H1 (cell line): ENCODE results near the gene HIP1. TPM values are rescaled to one million over a fixed set of nuclear protein-coding genes. Genes with fewer than 3 reads are reported as not detected.

Source experiments
- CBX8 ChIP-seq: fragments of 300-800, 300-1000 bp; sonication (generic); IDR thresholded peaks from 2 replicates; pipeline ENCODE4 v1.7.1; 2016; ENCODE audit warnings: low read depth, low read length, borderline replicate concordance
- CEBPB ChIP-seq: IDR thresholded peaks from 2 replicates; pipeline ENCODE4 v1.6.1; 2012; ENCODE audit warnings: low read depth, low read length
- CHD2 ChIP-seq: IDR thresholded peaks from 2 replicates; pipeline ENCODE4 v1.6.1; 2012; ENCODE audit warnings: low read length, improper control_type of control experiment
- CTCF ChIP-seq, 3 experiments: IDR thresholded peaks; 1 replicate in 2 of 3; 2 replicates in 1 of 3; pipeline versions ENCODE4 v1.5.1 to v1.6.1; 2011; ENCODE audit warnings: low read length in 3 of 3, mild to moderate bottlenecking in 3 of 3, inconsistent platforms in 2 of 3, low read depth in 1 of 3, moderate library complexity in 1 of 3; ENCODE audit not compliant: insufficient read depth in 1 of 3; ENCODE audit errors: control extremely low read depth in 1 of 3
- GABPA ChIP-seq: IDR thresholded peaks from 2 replicates; pipeline ENCODE4 v1.6.1; 2011; ENCODE audit warnings: mild to moderate bottlenecking, low read length, moderate library complexity, borderline replicate concordance; ENCODE audit not compliant: insufficient read depth
- GTF2F1 ChIP-seq: IDR thresholded peaks from 2 replicates; pipeline ENCODE4 v1.6.1; 2012; ENCODE audit warnings: low read depth, low read length, improper control_type of control experiment, borderline replicate concordance
- HDAC2 ChIP-seq, 2 experiments: fragments of 300-600 bp in 1 of 2; sonication (generic) in 1 of 2; IDR thresholded peaks; 2 replicates each; pipeline ENCODE4 v1.6.1; 2011 to 2012; ENCODE audit warnings: low read depth in 2 of 2, low read length in 2 of 2, mild to moderate bottlenecking in 2 of 2, moderate library complexity in 2 of 2, borderline replicate concordance in 1 of 2, inconsistent platforms in 1 of 2
- MAX ChIP-seq: IDR thresholded peaks from 2 replicates; pipeline ENCODE4 v1.6.1; 2012; ENCODE audit warnings: inconsistent platforms
- RAD21 ChIP-seq, 2 experiments: IDR thresholded peaks in 1 of 2; conservative IDR thresholded peaks in 1 of 2; 2 replicates each; pipeline ENCODE4 v1.6.1; 2011; ENCODE audit warnings: low read depth in 2 of 2, low read length in 2 of 2, improper control_type of control experiment in 1 of 2, inconsistent platforms in 1 of 2, mild to moderate bottlenecking in 1 of 2, moderate library complexity in 1 of 2
- polyA plus RNA-seq, 7 experiments: library from polyadenylated mRNA; depleted of rRNA in 3 of 7; stranded (reverse) in 5 of 7; unstranded in 2 of 7; fragments of >200 nt in 5 of 7; fragments of 200-250 nt in 2 of 7; gene quantifications; 1 replicate in 5 of 7; 2 replicates in 1 of 7; 4 replicates in 1 of 7; pipeline versions ENCODE4 v1.2.1 to v1.2.3, GENCODE V29; 2011 to 2013; ENCODE audit warnings: missing spikeins in 2 of 7, mixed read lengths in 2 of 7
- total RNA-seq: library from RNA; stranded (reverse); fragmentation: NEBNext Ultra II Directional; extraction: Animal tissue kit (Norgen Biotek cat#: 25700); gene quantifications from 2 replicates; pipeline ENCODE4 v1.2.1, GENCODE V29; 2021

Gene HIP1
- total and polyA plus RNA-seq, 2 of the 8 experiments (the other 6 are each of a cell fraction or from before 2014, with no cell fraction given), result 51.8 to 108 TPM

- no peak for TF ChIP-seq CTCF (IDR thresholded peaks at IDR 0.05; ENCODE audit: control extremely low read depth in 1 of 3, insufficient read depth in 1 of 3, low read depth in 1 of 3, low read length in 3 of 3)
- no peak for TF ChIP-seq GTF2F1
- TF ChIP-seq GABPA, result no peak
- TF ChIP-seq MAX, result no peak
- no peak for TF ChIP-seq RAD21 (IDR thresholded peaks at IDR 0.05 in 1 of 2, conservative IDR thresholded peaks at IDR 0.05 in 1 of 2; ENCODE audit: low read depth in 2 of 2, low read length in 2 of 2)
- no peak for TF ChIP-seq CEBPB
- TF ChIP-seq CBX8, result no peak
- TF ChIP-seq HDAC2 (IDR thresholded peaks at IDR 0.05; ENCODE audit: borderline replicate concordance in 1 of 2, low read depth in 2 of 2, low read length in 2 of 2), result no peak
- TF ChIP-seq CHD2, result no peak
These were observed 43.9 kb downstream of the HIP1 start (continued) for GRCh38 chr7:75694638-75695399.
